K562 (cell line): ENCODE measurements around the gene ZDHHC11B.
"Not testable (repeated sequence)": the region's sequence is repeated elsewhere in the genome, so short reads cannot be mapped to it uniquely, and the experiment has no call there.

ENCODE experiments used
- BHLHE40 ChIP-seq: IDR thresholded peaks from 2 replicates; pipeline ENCODE4 v1.6.1; 2011; ENCODE audit warnings: low read length, improper control_type of control experiment
- EGR1 ChIP-seq: fragments of 450-650 bp; conservative IDR thresholded peaks from 2 replicates; pipeline ENCODE4 v1.6.1; 2017; ENCODE audit warnings: mild to moderate bottlenecking
- ETV6 ChIP-seq, 3 experiments: fragments of 150-350 bp in 1 of 3; sonication (generic) in 1 of 3; formaldehyde crosslinking in 1 of 3; IDR thresholded peaks; 2 replicates each; pipeline versions ENCODE4 v1.6.1 to v1.8.0; 2014 to 2022; ENCODE audit warnings: borderline replicate concordance in 2 of 3, low read depth in 2 of 3, antibody characterized with exemption in 1 of 3, low read length in 1 of 3, mild to moderate bottlenecking in 1 of 3, missing genetic modification reagents in 1 of 3
- FOXM1 ChIP-seq, 2 experiments: fragments of 450-650 bp in 1 of 2; sonication (generic) in 1 of 2; formaldehyde crosslinking in 1 of 2; IDR thresholded peaks; 2 replicates each; pipeline versions ENCODE4 v1.6.1 to v1.9.0; 2017 to 2022; ENCODE audit warnings: low read depth in 2 of 2, mild to moderate bottlenecking in 2 of 2, missing genetic modification reagents in 1 of 2, moderate library complexity in 1 of 2
- MAFG ChIP-seq: fragments of 450-650 bp; conservative IDR thresholded peaks from 2 replicates; pipeline ENCODE4 v1.6.1; 2016; ENCODE audit warnings: missing genetic modification characterization, missing compliant biosample characterization
- NCOA1 ChIP-seq: fragments of 450-650 bp; IDR thresholded peaks from 2 replicates; pipeline ENCODE4 v1.6.1; 2016; ENCODE audit warnings: low read depth
- POLR2AphosphoS5 ChIP-seq: IDR thresholded peaks from 2 replicates; pipeline ENCODE4 v1.6.1; 2011; ENCODE audit warnings: mild to moderate bottlenecking, low read depth, low read length, moderate library complexity; ENCODE audit not compliant: control insufficient read depth, insufficient read depth
- SIX5 ChIP-seq, 2 experiments: IDR thresholded peaks; 2 replicates each; pipeline ENCODE4 v1.6.1; 2011; ENCODE audit warnings: low read length in 2 of 2, borderline replicate concordance in 1 of 2, low read depth in 1 of 2, mild to moderate bottlenecking in 1 of 2, moderate library complexity in 1 of 2; ENCODE audit not compliant: insufficient read depth in 1 of 2
- TRIM24 ChIP-seq, 2 experiments: fragments of 450-650 bp; IDR thresholded peaks; 2 replicates each; pipeline ENCODE4 v1.6.1; 2016
- ZNF586 ChIP-seq: fragments of 450-650 bp; formaldehyde crosslinking; conservative IDR thresholded peaks from 2 replicates; pipeline ENCODE4 v1.4.0; 2020; ENCODE audit warnings: mild to moderate bottlenecking, moderate library complexity
- TF ChIP-seq, protein P1 (sequence below), 3 experiments: IDR thresholded peaks in 2 of 3; conservative IDR thresholded peaks in 1 of 3; 2 replicates each; pipeline ENCODE4 v1.5.1; 2011 to 2012; ENCODE audit warnings: low read length in 3 of 3, mild to moderate bottlenecking in 3 of 3, control low read depth in 2 of 3, improper control_type of control experiment in 1 of 3, inconsistent platforms in 1 of 3, low read depth in 1 of 3, mixed read lengths in 1 of 3, moderate library complexity in 1 of 3; ENCODE audit not compliant: insufficient read depth in 2 of 3
- TF ChIP-seq, protein P2 (sequence below): fragments of 450-650 bp; IDR thresholded peaks from 2 replicates; pipeline ENCODE4 v1.6.1; 2017; ENCODE audit warnings: mild to moderate bottlenecking, moderate library complexity
- TF ChIP-seq, protein P3 (sequence below): fragments of 450-650 bp; formaldehyde crosslinking; IDR thresholded peaks from 2 replicates; pipeline ENCODE4 v1.4.0; 2020; ENCODE audit warnings: mild to moderate bottlenecking, moderate library complexity

DNA sequence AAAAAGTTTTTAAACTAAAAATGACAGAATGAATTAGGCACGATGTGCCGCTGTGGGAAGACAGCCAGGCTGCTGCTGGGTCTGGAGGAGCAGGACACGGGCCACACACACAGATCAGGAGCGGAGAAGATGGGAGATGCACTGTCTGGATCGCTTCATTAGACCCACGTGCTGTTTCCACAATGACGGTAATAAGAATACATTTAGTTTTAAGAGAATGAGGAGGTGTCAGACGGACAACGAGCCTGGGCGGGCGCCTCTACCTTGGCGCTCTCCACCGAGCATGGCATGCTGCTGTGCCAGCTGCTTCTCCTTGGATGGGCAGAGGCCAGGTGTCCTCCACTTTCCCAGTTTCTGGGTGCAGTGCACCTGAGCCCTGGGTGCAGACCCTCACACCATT lies 11.6 kb downstream of the ZDHHC11B start:
- TF ChIP-seq, protein P1, sequence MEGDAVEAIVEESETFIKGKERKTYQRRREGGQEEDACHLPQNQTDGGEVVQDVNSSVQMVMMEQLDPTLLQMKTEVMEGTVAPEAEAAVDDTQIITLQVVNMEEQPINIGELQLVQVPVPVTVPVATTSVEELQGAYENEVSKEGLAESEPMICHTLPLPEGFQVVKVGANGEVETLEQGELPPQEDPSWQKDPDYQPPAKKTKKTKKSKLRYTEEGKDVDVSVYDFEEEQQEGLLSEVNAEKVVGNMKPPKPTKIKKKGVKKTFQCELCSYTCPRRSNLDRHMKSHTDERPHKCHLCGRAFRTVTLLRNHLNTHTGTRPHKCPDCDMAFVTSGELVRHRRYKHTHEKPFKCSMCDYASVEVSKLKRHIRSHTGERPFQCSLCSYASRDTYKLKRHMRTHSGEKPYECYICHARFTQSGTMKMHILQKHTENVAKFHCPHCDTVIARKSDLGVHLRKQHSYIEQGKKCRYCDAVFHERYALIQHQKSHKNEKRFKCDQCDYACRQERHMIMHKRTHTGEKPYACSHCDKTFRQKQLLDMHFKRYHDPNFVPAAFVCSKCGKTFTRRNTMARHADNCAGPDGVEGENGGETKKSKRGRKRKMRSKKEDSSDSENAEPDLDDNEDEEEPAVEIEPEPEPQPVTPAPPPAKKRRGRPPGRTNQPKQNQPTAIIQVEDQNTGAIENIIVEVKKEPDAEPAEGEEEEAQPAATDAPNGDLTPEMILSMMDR (IDR thresholded peaks at IDR 0.05 in 2 of 3, conservative IDR thresholded peaks at IDR 0.05 in 1 of 3; ENCODE audit: insufficient read depth in 2 of 3, low read depth in 1 of 3, low read length in 3 of 3) = not testable (repeated sequence)
- not testable (repeated sequence) for TF ChIP-seq ETV6 (IDR thresholded peaks at IDR 0.05; ENCODE audit: borderline replicate concordance in 1 of 2, low read depth in 2 of 2, low read length in 1 of 2); ETV6 (CRISPR knock-in tag; IDR thresholded peaks at IDR 0.05; ENCODE audit: borderline replicate concordance); ZNF586 (CRISPR knock-in tag); EGR1; FOXM1 (IDR thresholded peaks at IDR 0.05; ENCODE audit: low read depth); FOXM1 (CRISPR knock-in tag; IDR thresholded peaks at IDR 0.05; ENCODE audit: low read depth); POLR2AphosphoS5; NCOA1; TRIM24 (IDR thresholded peaks at IDR 0.05); MAFG (tag); BHLHE40; SIX5 (IDR thresholded peaks at IDR 0.05; ENCODE audit: borderline replicate concordance in 1 of 2, insufficient read depth in 1 of 2, low read depth in 1 of 2, low read length in 2 of 2)
- TF ChIP-seq, protein P2, sequence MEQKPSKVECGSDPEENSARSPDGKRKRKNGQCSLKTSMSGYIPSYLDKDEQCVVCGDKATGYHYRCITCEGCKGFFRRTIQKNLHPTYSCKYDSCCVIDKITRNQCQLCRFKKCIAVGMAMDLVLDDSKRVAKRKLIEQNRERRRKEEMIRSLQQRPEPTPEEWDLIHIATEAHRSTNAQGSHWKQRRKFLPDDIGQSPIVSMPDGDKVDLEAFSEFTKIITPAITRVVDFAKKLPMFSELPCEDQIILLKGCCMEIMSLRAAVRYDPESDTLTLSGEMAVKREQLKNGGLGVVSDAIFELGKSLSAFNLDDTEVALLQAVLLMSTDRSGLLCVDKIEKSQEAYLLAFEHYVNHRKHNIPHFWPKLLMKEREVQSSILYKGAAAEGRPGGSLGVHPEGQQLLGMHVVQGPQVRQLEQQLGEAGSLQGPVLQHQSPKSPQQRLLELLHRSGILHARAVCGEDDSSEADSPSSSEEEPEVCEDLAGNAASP = not testable (repeated sequence)
- TF ChIP-seq, protein P3, sequence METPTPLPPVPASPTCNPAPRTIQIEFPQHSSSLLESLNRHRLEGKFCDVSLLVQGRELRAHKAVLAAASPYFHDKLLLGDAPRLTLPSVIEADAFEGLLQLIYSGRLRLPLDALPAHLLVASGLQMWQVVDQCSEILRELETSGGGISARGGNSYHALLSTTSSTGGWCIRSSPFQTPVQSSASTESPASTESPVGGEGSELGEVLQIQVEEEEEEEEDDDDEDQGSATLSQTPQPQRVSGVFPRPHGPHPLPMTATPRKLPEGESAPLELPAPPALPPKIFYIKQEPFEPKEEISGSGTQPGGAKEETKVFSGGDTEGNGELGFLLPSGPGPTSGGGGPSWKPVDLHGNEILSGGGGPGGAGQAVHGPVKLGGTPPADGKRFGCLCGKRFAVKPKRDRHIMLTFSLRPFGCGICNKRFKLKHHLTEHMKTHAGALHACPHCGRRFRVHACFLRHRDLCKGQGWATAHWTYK = not testable (repeated sequence)
